Measurements from ENCODE around the gene ZMYND11.
"Not testable (repeated sequence)": the region's sequence is repeated elsewhere in the genome, so short reads cannot be mapped to it uniquely, and the experiment has no call there.

Gene ZMYND11

GRCh38 chr10:288316-289200 lies 153.3 kb downstream of the ZMYND11 start:
- DNase-seq = no peak

GRCh38 chr10:289581-289980 lies 154.3 kb downstream of the ZMYND11 start:
- no peak for DNase-seq

DNA sequence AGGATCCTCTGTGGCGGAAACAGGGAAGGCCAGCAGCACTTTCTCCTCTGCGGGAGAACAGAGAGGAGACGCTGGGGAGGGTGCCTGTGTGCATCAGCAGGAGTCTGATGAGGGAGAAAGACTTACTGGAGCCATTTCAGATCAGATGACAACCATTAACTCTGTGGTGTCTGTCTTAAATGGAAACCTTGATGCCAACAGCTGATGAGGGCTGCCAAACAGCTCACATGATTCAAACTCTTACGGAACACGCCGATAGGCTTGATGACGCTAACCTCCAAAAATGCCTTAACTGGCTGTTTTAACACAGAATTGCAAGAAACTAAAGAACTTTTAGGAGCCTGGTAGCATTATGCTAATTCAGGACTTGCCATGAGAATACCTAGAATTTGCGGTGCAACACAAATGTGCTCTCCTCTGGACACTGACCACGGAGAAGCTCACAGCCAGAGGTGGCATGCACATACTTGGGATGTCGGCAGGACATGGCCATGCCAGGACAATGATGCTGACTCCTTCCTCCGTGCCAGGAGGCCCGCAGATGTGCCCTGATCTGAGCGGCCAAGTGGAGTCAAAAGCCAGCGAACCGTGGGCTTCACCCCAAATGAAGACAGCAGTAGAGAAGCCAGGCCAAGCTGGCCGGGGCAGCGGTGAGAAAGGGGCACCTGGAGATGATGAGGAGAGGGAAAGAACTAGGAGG lies 154.9 kb downstream of the ZMYND11 start:
- DNase-seq = no peak

DNA sequence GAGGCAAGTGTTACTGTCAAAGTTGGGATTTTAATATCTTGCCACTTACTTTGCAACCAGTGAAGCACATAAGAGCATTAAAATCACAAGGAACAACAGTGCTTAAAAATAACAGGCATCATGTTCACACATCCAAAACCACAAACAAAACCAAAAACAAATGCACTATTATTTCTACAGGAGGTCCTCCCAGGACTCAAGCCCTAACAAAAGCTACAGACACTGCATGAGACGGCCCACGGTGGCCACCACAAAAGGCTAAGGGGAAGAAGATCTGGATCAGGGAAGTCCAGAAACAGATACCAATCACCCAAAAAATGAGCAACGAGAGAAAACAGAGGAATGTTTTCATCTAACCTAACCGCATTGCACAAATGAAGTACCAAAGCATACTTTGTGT lies 158.4 kb downstream of the ZMYND11 start:
- no peak for DNase-seq

- DNase-seq = no peak
Measured at GRCh38 chr10:297567-297966, 162.3 kb downstream of the ZMYND11 start.

GRCh38 chr10:298033-298432 lies 162.8 kb downstream of the ZMYND11 start:
- DNase-seq = no peak

DNA sequence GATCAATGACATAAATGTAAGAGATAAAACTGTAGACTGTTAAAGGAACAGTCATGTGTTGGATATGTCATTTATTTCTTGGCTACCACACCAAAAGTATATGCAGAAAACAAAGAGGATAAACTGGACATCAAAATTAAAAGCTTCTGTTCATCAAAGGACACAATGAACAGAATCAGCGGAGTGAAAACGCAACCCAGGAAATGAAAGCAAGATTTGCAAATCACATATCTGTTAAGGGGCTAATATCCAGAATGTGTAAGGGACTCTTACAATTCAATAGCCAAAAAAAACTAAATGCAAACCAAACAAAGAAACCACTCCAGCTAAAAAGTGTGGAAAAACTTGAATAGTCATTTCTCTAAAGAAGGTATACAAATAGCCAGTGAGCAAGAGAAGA lies 164.3 kb downstream of the ZMYND11 start:
- DNase-seq = no peak

GRCh38 chr10:299969-300368 lies 164.7 kb downstream of the ZMYND11 start:
- DNase-seq = no peak

DNA sequence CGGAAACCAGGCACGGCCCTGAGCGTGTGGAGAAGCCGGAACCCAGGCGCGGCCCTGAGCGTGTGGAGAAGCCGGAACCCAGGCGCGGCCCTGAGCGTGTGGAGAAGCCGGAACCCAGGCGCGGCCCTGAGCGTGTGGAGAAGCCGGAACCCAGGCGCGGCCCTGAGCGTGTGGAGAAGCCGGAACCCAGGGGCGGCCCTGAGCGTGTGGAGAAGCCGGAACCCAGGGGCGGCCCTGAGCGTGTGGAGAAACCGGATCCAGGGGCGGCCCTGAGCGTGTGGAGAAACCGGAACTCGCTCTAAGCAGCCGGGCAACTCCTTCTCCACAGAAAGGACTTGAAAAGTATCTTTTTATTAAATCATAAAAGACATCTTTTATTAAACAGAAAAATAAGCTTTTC lies 165.3 kb downstream of the ZMYND11 start:
- not testable (repeated sequence) for DNase-seq

DNA sequence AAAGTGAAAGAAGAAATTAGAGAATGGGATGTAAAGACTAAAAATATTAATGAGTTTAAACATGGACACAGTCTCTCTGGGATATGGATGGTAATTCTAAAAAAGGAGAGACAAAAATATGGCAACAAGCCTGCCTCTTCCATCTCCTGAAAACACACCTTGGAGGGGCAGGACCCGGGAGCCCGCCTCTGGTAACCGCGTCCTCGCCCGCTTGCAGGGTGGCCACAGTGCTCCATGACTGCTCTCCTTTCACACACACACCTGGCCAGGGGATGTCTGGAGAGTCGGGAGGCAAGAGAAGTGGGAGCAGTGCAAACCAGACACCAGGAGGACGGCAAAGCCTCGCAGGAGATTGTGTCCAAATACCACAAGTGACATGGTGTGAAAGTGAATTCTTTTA lies 166.3 kb downstream of the ZMYND11 start:
- no peak for DNase-seq
